HEK293T (cell line): ENCODE measurements around the gene ST6GALNAC1.

Source experiments
- HDGF ChIP-seq: fragments of 450-650 bp; IDR thresholded peaks from 2 replicates; pipeline ENCODE4 v1.6.1; 2017; ENCODE audit warnings: antibody characterized with exemption, borderline replicate concordance
- LEF1 ChIP-seq: fragments of 450-650 bp; IDR thresholded peaks from 2 replicates; pipeline ENCODE4 v1.6.1; 2017; ENCODE audit warnings: mild to moderate bottlenecking, borderline replicate concordance
- PKNOX1 ChIP-seq: fragments of 450-650 bp; IDR thresholded peaks from 2 replicates; pipeline ENCODE4 v1.6.1; 2016
- SUZ12 ChIP-seq: fragments of 450-650 bp; IDR thresholded peaks from 2 replicates; pipeline ENCODE4 v1.6.1; 2016; ENCODE audit warnings: mild to moderate bottlenecking
- TARDBP ChIP-seq: fragments of 450-650 bp; IDR thresholded peaks from 2 replicates; pipeline ENCODE4 v1.6.1; 2016
- ZNF384 ChIP-seq: fragments of 450-650 bp; IDR thresholded peaks from 2 replicates; pipeline ENCODE4 v1.6.1; 2016

GRCh38 chr17:76681222-76682137, 37.9 kb upstream of the ST6GALNAC1 start:
- TF ChIP-seq ZNF384: no peak
- no peak for TF ChIP-seq TARDBP
- TF ChIP-seq LEF1: no peak
- TF ChIP-seq SUZ12: no peak
- no peak for TF ChIP-seq PKNOX1
- TF ChIP-seq HDGF: no peak
